Transverse colon (tissue), 4 donors: ENCODE measurements around the gene WAS.

Experiments
- POLR2A ChIP-seq: fragments of 450-650 bp; IDR thresholded peaks from one replicate; pipeline ENCODE4 v1.6.1; 2016; ENCODE audit warnings: antibody characterized with exemption, mild to moderate bottlenecking, moderate library complexity
- POLR2AphosphoS5 ChIP-seq, 3 donors: sonication (generic); formaldehyde crosslinking; IDR thresholded peaks; one replicate each; pipeline ENCODE4 v1.6.1; 2016; ENCODE audit warnings: antibody characterized with exemption in 3 of 3
- TF ChIP-seq, protein P1 (sequence below), 5 experiments: fragments of 200-600 bp in 3 of 5; fragments of 450-650 bp in 2 of 5; sonication (generic) in 3 of 5; IDR thresholded peaks; 1 replicate in 2 of 5; 2 replicates in 3 of 5; pipeline ENCODE4 v1.5.1; 2016 to 2017; ENCODE audit warnings: antibody characterized with exemption in 5 of 5, inconsistent platforms in 3 of 5, mild to moderate bottlenecking in 2 of 5, moderate library complexity in 1 of 5

DNA sequence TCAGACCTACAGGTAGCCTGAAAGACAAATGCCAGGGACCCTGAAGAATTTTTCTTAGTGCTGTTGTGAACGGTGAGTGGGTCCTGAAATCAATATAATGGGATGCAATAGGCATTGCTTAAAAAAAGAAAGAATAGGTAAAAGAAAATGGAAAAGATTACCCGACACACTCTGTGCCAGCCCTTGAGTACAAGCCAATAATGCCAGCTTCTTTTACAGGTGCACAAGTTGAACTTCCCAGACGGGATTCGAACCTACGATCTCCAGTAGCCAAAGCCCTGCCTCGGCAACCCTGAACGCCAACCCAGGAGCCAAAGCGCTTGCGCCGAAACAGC, 53.2 kb downstream of the WAS start:
- TF ChIP-seq, protein P1, sequence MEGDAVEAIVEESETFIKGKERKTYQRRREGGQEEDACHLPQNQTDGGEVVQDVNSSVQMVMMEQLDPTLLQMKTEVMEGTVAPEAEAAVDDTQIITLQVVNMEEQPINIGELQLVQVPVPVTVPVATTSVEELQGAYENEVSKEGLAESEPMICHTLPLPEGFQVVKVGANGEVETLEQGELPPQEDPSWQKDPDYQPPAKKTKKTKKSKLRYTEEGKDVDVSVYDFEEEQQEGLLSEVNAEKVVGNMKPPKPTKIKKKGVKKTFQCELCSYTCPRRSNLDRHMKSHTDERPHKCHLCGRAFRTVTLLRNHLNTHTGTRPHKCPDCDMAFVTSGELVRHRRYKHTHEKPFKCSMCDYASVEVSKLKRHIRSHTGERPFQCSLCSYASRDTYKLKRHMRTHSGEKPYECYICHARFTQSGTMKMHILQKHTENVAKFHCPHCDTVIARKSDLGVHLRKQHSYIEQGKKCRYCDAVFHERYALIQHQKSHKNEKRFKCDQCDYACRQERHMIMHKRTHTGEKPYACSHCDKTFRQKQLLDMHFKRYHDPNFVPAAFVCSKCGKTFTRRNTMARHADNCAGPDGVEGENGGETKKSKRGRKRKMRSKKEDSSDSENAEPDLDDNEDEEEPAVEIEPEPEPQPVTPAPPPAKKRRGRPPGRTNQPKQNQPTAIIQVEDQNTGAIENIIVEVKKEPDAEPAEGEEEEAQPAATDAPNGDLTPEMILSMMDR (IDR thresholded peaks at IDR 0.05), result no peak
- TF ChIP-seq POLR2A (no peak), POLR2AphosphoS5 (IDR thresholded peaks at IDR 0.05) (no peak)
